ENCODE data around the gene CX3CR1. TPM values are rescaled to one million over a fixed set of nuclear protein-coding genes. Genes with fewer than 3 reads are reported as not detected.

The CX3CR1 gene
- total RNA-seq, 5 donors from 2014 or later (not counting 1 experiment from before 2014, with no cell fraction given) = 1.9 to 23.8 (median 5.8) TPM

- peaks cover 2 to 29% (median 19%) of the 10 kb centered on the region in 3 donors for H3K4me1 Mint-ChIP-seq
Observed at GRCh38 chr3:39221141-39221530, 58.7 kb downstream of the CX3CR1 start.

GRCh38 chr3:39220407-39221140 lies 59.3 kb downstream of the CX3CR1 start:
- Mint-ChIP-seq H3K27me3 (peaks cover 4 to 9% of the 10 kb centered on the region in 2 donors), H3K4me3 (no peak overlapping the region), H3K36me3 (no peaks in the 10 kb centered on the region), H3K4me1 (peaks cover 2 to 30% (median 19%) of the 10 kb centered on the region in 3 donors), H3K27ac (peak overlapping the region in 1 of 2 donors; percentile 77), H3K9me3 (no peaks in the 10 kb centered on the region)
- ATAC-seq (replicated peaks in 1 of 4) = peak in 1 of 4 experiments; percentile 35
- Histone ChIP-seq H3K27ac (ENCODE audit: low read length) (no peak overlapping the region), H3K4me1 (ENCODE audit: control insufficient read depth in 1 of 2, extremely low read depth in 1 of 2, insufficient read depth in 2 of 2, low read length in 2 of 2) (peaks cover 3 to 26% of the 10 kb centered on the region in 2 experiments), H3K4me3 (ENCODE audit: control insufficient read depth in 1 of 2, extremely low read depth in 1 of 2, low read length in 1 of 2) (no peak overlapping the region), H3K27me3 (replicated peaks in 1 of 2; ENCODE audit: control insufficient read depth in 2 of 2, extremely low read depth in 1 of 2, insufficient read depth in 2 of 2, low read length in 1 of 2) (peaks cover 0 to 9% of the 10 kb centered on the region in 2 experiments), H3K36me3 (ENCODE audit: control insufficient read depth in 2 of 2, extremely low read depth in 1 of 2, insufficient read depth in 1 of 2, low read length in 1 of 2) (no peaks in the 10 kb centered on the region), H3K9me3 (no peaks in the 10 kb centered on the region)
- WGBS (ENCODE audit: insufficient coverage) = 100% methylated on average over 1 of the region's 6 CpGs
- no peak for DNase-seq
- ChIA-PET CTCF (no interaction called here), POLR2A (no interaction called here)

More at GRCh38 chr3:39221141-39221530, 58.7 kb downstream of the CX3CR1 start:
- Mint-ChIP-seq H3K27me3 (peaks cover 4 to 9% of the 10 kb centered on the region in 2 donors), H3K27ac (peak overlapping the region in 1 of 2 donors; percentile 77), H3K9me3 (no peaks in the 10 kb centered on the region), H3K4me3 (no peak overlapping the region), H3K36me3 (no peaks in the 10 kb centered on the region)
- H3K27ac ChIP-seq (ENCODE audit: low read length) = no peak overlapping the region
- no peak overlapping the region for H3K4me3 ChIP-seq (ENCODE audit: control insufficient read depth in 1 of 2, extremely low read depth in 1 of 2, low read length in 1 of 2)
- H3K27me3 ChIP-seq (replicated peaks in 1 of 2; ENCODE audit: control insufficient read depth in 2 of 2, extremely low read depth in 1 of 2, insufficient read depth in 2 of 2, low read length in 1 of 2) = peaks cover 0 to 9% of the 10 kb centered on the region in 2 experiments
- H3K36me3 ChIP-seq (ENCODE audit: control insufficient read depth in 2 of 2, extremely low read depth in 1 of 2, insufficient read depth in 1 of 2, low read length in 1 of 2) = no peaks in the 10 kb centered on the region
- DNase-seq (no peak), ATAC-seq (replicated peaks in 1 of 4) (no peak)
- peaks cover 3 to 26% of the 10 kb centered on the region in 2 experiments for H3K4me1 ChIP-seq (ENCODE audit: control insufficient read depth in 1 of 2, extremely low read depth in 1 of 2, insufficient read depth in 2 of 2, low read length in 2 of 2)
- H3K9me3 ChIP-seq = no peaks in the 10 kb centered on the region
- ChIA-PET CTCF (no interaction called here), POLR2A (no interaction called here)

DNA sequence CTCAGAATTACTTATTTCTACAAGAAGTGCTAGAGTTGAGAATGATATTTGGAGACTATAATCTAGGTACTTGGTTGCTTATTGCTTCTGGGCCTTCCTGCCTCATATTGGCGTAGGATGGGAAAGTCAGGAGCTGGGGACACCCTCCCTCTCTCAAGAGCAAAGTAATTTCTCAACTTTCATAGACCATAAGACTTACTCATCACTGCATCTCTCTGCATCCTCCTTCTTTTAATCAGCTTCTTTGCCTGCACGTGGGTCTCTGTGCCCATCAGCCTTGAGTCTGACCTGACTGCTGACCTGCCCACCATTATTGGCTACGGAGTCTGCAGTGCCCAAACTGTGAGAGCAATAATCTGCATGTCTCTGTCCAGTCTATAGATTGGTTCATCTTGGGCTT lies 60.1 kb downstream of the CX3CR1 start:
- H3K4me1 Mint-ChIP-seq = peaks cover 2 to 24% (median 19%) of the 10 kb centered on the region in 3 donors
- peaks cover 3 to 23% of the 10 kb centered on the region in 2 experiments for H3K4me1 ChIP-seq (ENCODE audit: control insufficient read depth in 1 of 2, extremely low read depth in 1 of 2, insufficient read depth in 2 of 2, low read length in 2 of 2)
- no peak for ATAC-seq (replicated peaks in 1 of 4)
- WGBS (ENCODE audit: insufficient coverage) = 66% methylated on average over 2 of the region's 3 CpGs
- no peaks in the 10 kb centered on the region for H3K36me3 Mint-ChIP-seq
- DNase-seq = no peak
- no peaks in the 10 kb centered on the region for H3K36me3 ChIP-seq (ENCODE audit: control insufficient read depth in 2 of 2, extremely low read depth in 1 of 2, insufficient read depth in 1 of 2, low read length in 1 of 2)
- peaks cover 4 to 9% of the 10 kb centered on the region in 2 donors for H3K27me3 Mint-ChIP-seq
- ChIA-PET POLR2A (interaction anchor here in 1 of 2 donors (0.6 kb wide), 1 partner anchor 165 kb away, joined by 4 read pairs; no protein-coding TSS in a partner anchor), CTCF (interaction anchor here in 1 of 2 donors (1.6 kb wide), 1 partner anchor 48 kb away, joined by 3 read pairs; no protein-coding TSS in a partner anchor)
- H3K4me3 ChIP-seq (ENCODE audit: control insufficient read depth in 1 of 2, extremely low read depth in 1 of 2, low read length in 1 of 2) = no peak overlapping the region
- no peak overlapping the region for H3K4me3 Mint-ChIP-seq
- H3K27ac ChIP-seq (ENCODE audit: low read length) = no peak overlapping the region
- no peaks in the 10 kb centered on the region for H3K9me3 Mint-ChIP-seq
- H3K27ac Mint-ChIP-seq = no peak overlapping the region
- no peaks in the 10 kb centered on the region for H3K9me3 ChIP-seq
- peaks cover 0 to 9% of the 10 kb centered on the region in 2 experiments for H3K27me3 ChIP-seq (replicated peaks in 1 of 2; ENCODE audit: control insufficient read depth in 2 of 2, extremely low read depth in 1 of 2, insufficient read depth in 2 of 2, low read length in 1 of 2)

DNA sequence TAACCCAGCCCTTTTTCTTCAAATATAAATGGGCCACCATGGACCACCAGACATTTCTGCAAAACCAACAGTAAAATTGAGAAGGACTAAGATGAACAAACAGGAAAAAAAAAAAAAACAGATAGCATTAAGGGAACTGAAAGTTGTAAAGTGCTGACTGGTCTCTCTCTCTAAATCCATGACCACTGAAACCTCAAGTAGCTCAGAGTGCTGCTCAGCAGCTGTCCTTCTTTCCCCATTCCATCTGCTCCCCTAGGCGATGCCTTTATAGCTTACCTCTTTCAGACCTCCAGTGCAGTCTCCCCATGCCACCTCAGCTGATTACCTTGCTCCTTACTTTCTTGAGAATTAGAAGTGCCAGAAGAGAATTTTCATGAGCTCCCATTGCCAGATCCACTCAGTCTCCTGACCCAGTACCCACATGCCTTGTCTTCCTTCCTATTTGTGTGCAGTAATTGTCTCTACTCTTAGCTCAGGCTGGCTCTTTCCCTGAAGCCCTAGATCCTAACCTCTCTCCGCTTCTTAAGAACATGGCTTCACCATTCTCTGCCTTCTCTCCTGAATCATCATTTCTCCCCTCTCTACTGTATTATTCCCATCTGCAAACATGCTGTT lies 63.6 kb downstream of the CX3CR1 start:
- Mint-ChIP-seq H3K4me1 (peaks cover 2 to 17% (median 12%) of the 10 kb centered on the region in 3 donors), H3K27me3 (peaks cover 5 to 6% of the 10 kb centered on the region in 2 donors), H3K27ac (no peak overlapping the region), H3K4me3 (no peak overlapping the region), H3K9me3 (no peaks in the 10 kb centered on the region), H3K36me3 (no peaks in the 10 kb centered on the region)
- ATAC-seq (replicated peaks in 1 of 4) = no peak
- Histone ChIP-seq H3K4me1 (ENCODE audit: control insufficient read depth in 1 of 2, extremely low read depth in 1 of 2, insufficient read depth in 2 of 2, low read length in 2 of 2) (peaks cover 3 to 20% of the 10 kb centered on the region in 2 experiments), H3K27ac (ENCODE audit: low read length) (no peak overlapping the region), H3K27me3 (replicated peaks in 1 of 2; ENCODE audit: control insufficient read depth in 2 of 2, extremely low read depth in 1 of 2, insufficient read depth in 2 of 2, low read length in 1 of 2) (peaks cover 0 to 9% of the 10 kb centered on the region in 2 experiments), H3K4me3 (ENCODE audit: control insufficient read depth in 1 of 2, extremely low read depth in 1 of 2, low read length in 1 of 2) (no peak overlapping the region), H3K9me3 (no peaks in the 10 kb centered on the region), H3K36me3 (ENCODE audit: control insufficient read depth in 2 of 2, extremely low read depth in 1 of 2, insufficient read depth in 1 of 2, low read length in 1 of 2) (no peaks in the 10 kb centered on the region)
- 75% methylated on average over 2 of the region's 2 CpGs for WGBS (ENCODE audit: insufficient coverage)
- no peak for DNase-seq
- ChIA-PET POLR2A (no interaction called here), CTCF (interaction anchor here (0.6 to 1.9 kb wide), 4 partner anchors 26 to 78 kb away, joined by 3 to 7 read pairs (median 4); no protein-coding TSS in a partner anchor)

GRCh38 chr3:39213613-39214012 lies 66.2 kb downstream of the CX3CR1 start:
- H3K27me3 ChIP-seq (replicated peaks in 1 of 2; ENCODE audit: control insufficient read depth in 2 of 2, extremely low read depth in 1 of 2, insufficient read depth in 2 of 2, low read length in 1 of 2) = peaks cover 0 to 3% of the 10 kb centered on the region in 2 experiments
- no peak overlapping the region for H3K4me3 ChIP-seq (ENCODE audit: control insufficient read depth in 1 of 2, extremely low read depth in 1 of 2, low read length in 1 of 2)
- Mint-ChIP-seq H3K27me3 (peaks cover 2% of the 10 kb centered on the region in 2 donors), H3K4me1 (peaks cover under 1 to 20% (median 7%) of the 10 kb centered on the region in 3 donors), H3K9me3 (no peaks in the 10 kb centered on the region), H3K36me3 (no peaks in the 10 kb centered on the region), H3K27ac (no peak overlapping the region), H3K4me3 (no peak overlapping the region)
- no peaks in the 10 kb centered on the region for H3K9me3 ChIP-seq
- DNase-seq (no peak), ATAC-seq (replicated peaks in 1 of 4) (no peak)
- peaks cover 2 to 10% of the 10 kb centered on the region in 2 experiments for H3K4me1 ChIP-seq (ENCODE audit: control insufficient read depth in 1 of 2, extremely low read depth in 1 of 2, insufficient read depth in 2 of 2, low read length in 2 of 2)
- WGBS (ENCODE audit: insufficient coverage) = no CpG with 5 or more reads among the region's 2 CpGs
- no peaks in the 10 kb centered on the region for H3K36me3 ChIP-seq (ENCODE audit: control insufficient read depth in 2 of 2, extremely low read depth in 1 of 2, insufficient read depth in 1 of 2, low read length in 1 of 2)
- POLR2A ChIA-PET = no interaction called here
- CTCF ChIA-PET = no interaction called here
- no peak overlapping the region for H3K27ac ChIP-seq (ENCODE audit: low read length)
